OCI-LY1 (cell line): Measurements from ENCODE around the gene NSMCE4A.
"Not testable (repeated sequence)": the region's sequence is repeated elsewhere in the genome, so short reads cannot be mapped to it uniquely, and the experiment has no call there.

ENCODE experiments used
- H2AFZ ChIP-seq: fragments of 200-600 bp; sonication (generic), shearing (Covaris generic); 2 replicates; pipeline ENCODE4 v1.6.0; 2014; ENCODE audit warnings: antibody characterized with exemption, mild to moderate bottlenecking, low read length
- H3F3A ChIP-seq: fragments of 200-600 bp; sonication (generic), shearing (Covaris generic); 2 replicates; pipeline ENCODE4 v1.6.0; 2014; ENCODE audit warnings: mild to moderate bottlenecking, antibody characterized with exemption, low read length, moderate library complexity; ENCODE audit not compliant: insufficient read depth
- H3K27ac ChIP-seq: fragments of 200-600 bp; sonication (generic); 2 replicates; pipeline ENCODE4 v1.5.1; 2014; ENCODE audit warnings: low read length, mixed run types, mild to moderate bottlenecking, low read depth; ENCODE audit not compliant: poor library complexity, severe bottlenecking
- H3K27me3 ChIP-seq: fragments of 200-600 bp; sonication (generic); 2 replicates; pipeline ENCODE4 v1.6.0; 2014; ENCODE audit warnings: antibody characterized with exemption, mild to moderate bottlenecking, low read length, moderate library complexity; ENCODE audit not compliant: insufficient read depth
- H3K36me3 ChIP-seq: fragments of 200-600 bp; sonication (generic); 2 replicates; pipeline ENCODE4 v1.6.1; 2014; ENCODE audit warnings: mild to moderate bottlenecking, antibody characterized with exemption, low read length, moderate library complexity, mixed read lengths; ENCODE audit not compliant: insufficient read depth
- H3K4me1 ChIP-seq: fragments of 200-600 bp; sonication (generic); 2 replicates; pipeline ENCODE4 v1.5.1; 2014; ENCODE audit warnings: mild to moderate bottlenecking, low read length, moderate library complexity; ENCODE audit not compliant: insufficient read depth, severe bottlenecking
- H3K4me2 ChIP-seq: fragments of 200-600 bp; sonication (generic), shearing (Covaris generic); 2 replicates; pipeline ENCODE4 v1.6.1; 2014; ENCODE audit warnings: low read length
- H3K4me3 ChIP-seq: fragments of 200-600 bp; sonication (generic); 2 replicates; pipeline ENCODE4 v1.5.1; 2014; ENCODE audit warnings: low read length, low read depth, mild to moderate bottlenecking, mixed read lengths; ENCODE audit not compliant: poor library complexity, severe bottlenecking
- H3K79me2 ChIP-seq: fragments of 200-600 bp; shearing (Covaris generic); 2 replicates; pipeline ENCODE4 v1.6.1; 2016; ENCODE audit warnings: mixed run types, low read length, mixed read lengths; ENCODE audit not compliant: insufficient read depth
- H3K9ac ChIP-seq: fragments of 200-600 bp; sonication (generic), shearing (Covaris generic); 2 replicates; pipeline ENCODE4 v1.6.1; 2014; ENCODE audit warnings: mild to moderate bottlenecking, low read length, mixed read lengths
- H3K9me2 ChIP-seq: fragments of 200-600 bp; sonication (generic), shearing (Covaris generic); 2 replicates; pipeline ENCODE4 v1.6.1; 2014; ENCODE audit warnings: low read depth, mild to moderate bottlenecking, low read length, mixed read lengths
- H3K9me3 ChIP-seq: fragments of 200-600 bp; shearing (Covaris generic); 2 replicates; pipeline ENCODE4 v1.6.1; 2014; ENCODE audit warnings: low read length, mixed read lengths
- H4K20me1 ChIP-seq: fragments of 200-600 bp; sonication (generic), shearing (Covaris generic); 2 replicates; pipeline ENCODE4 v1.6.0; 2016; ENCODE audit warnings: mild to moderate bottlenecking, low read length; ENCODE audit not compliant: insufficient read depth
- EZH2 ChIP-seq: fragments of 200-600 bp; sonication (generic), shearing (Covaris generic); IDR thresholded peaks from 2 replicates; pipeline ENCODE4 v1.8.0; 2017; ENCODE audit warnings: borderline replicate concordance, mixed run types, mild to moderate bottlenecking, antibody characterized with exemption, low read length, moderate library complexity, mixed read lengths
- TF ChIP-seq, protein P1 (sequence below): fragments of 200-600 bp; sonication (generic), shearing (Covaris generic); IDR thresholded peaks from 2 replicates; pipeline ENCODE4 v1.5.1; 2017; ENCODE audit warnings: mild to moderate bottlenecking, antibody characterized with exemption, low read length, moderate library complexity, mixed read lengths

NSMCE4A gene

GRCh38 chr10:121919666-121920065 lies 55.4 kb downstream of the NSMCE4A start:
- Histone ChIP-seq H3K27me3 (no peaks in the 10 kb centered on the region), H3K4me1 (peaks cover 38% of the 10 kb centered on the region), H3K9ac (no peak overlapping the region), H3K79me2 (peaks cover 8% of the 10 kb centered on the region; the same call in 1 of the 2 replicates), H3K4me2 (peak overlapping the region; percentile 19; the same call in 1 of the 2 replicates), H3K36me3 (peaks cover 70% of the 10 kb centered on the region), H3K9me3 (no peaks in the 10 kb centered on the region), H3K27ac (peak overlapping the region; percentile 87), H3K4me3 (no peak overlapping the region), H3F3A (no peaks in the 10 kb centered on the region), H2AFZ (no peak overlapping the region), H3K9me2 (no peaks in the 10 kb centered on the region), H4K20me1 (no peaks in the 10 kb centered on the region)
- TF ChIP-seq, protein P1, sequence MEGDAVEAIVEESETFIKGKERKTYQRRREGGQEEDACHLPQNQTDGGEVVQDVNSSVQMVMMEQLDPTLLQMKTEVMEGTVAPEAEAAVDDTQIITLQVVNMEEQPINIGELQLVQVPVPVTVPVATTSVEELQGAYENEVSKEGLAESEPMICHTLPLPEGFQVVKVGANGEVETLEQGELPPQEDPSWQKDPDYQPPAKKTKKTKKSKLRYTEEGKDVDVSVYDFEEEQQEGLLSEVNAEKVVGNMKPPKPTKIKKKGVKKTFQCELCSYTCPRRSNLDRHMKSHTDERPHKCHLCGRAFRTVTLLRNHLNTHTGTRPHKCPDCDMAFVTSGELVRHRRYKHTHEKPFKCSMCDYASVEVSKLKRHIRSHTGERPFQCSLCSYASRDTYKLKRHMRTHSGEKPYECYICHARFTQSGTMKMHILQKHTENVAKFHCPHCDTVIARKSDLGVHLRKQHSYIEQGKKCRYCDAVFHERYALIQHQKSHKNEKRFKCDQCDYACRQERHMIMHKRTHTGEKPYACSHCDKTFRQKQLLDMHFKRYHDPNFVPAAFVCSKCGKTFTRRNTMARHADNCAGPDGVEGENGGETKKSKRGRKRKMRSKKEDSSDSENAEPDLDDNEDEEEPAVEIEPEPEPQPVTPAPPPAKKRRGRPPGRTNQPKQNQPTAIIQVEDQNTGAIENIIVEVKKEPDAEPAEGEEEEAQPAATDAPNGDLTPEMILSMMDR, result no peak
- no peak for TF ChIP-seq EZH2

DNA sequence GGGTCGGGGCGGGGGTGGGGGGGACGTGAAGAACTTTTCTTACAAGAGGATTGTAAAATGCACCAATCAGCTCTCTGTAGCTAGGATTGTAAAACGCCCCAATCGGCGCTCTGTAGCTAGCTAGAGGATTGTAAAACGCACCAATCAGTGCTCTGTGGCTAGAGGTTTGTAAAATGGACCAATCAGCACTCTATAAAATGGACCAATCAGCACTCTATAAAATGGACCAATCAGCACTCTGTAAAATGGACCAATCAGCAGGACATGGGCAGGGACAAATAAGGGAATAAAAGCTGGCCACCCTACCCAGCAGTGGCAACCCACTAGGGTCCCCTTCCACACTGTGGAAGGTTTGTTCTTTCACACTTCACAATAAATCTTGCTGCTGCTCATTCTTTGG lies 56.2 kb downstream of the NSMCE4A start:
- not testable (repeated sequence) for H2AFZ ChIP-seq, H3K4me2 ChIP-seq, H3K9me3 ChIP-seq, H3K9me2 ChIP-seq, H3K27me3 ChIP-seq, H3K9ac ChIP-seq, H3F3A ChIP-seq, H3K4me3 ChIP-seq, H4K20me1 ChIP-seq, H3K79me2 ChIP-seq
- Histone ChIP-seq H3K4me1 (peaks cover 35% of the 10 kb centered on the region), H3K36me3 (peaks cover 74% of the 10 kb centered on the region), H3K27ac (peak overlapping the region; percentile 87)

- Histone ChIP-seq H3K36me3 (peaks cover 72% of the 10 kb centered on the region), H3K9ac (no peak overlapping the region)
- no peak for TF ChIP-seq EZH2
- TF ChIP-seq, protein P1, result no peak
Observed at GRCh38 chr10:121914661-121915060, 60.4 kb downstream of the NSMCE4A start.

GRCh38 chr10:121911421-121911697 lies 63.7 kb downstream of the NSMCE4A start:
- Histone ChIP-seq H3K27me3 (no peaks in the 10 kb centered on the region), H3K9ac (no peak overlapping the region), H3K4me3 (no peak overlapping the region), H3K9me2 (no peaks in the 10 kb centered on the region), H2AFZ (no peak overlapping the region), H3K9me3 (no peaks in the 10 kb centered on the region), H3K27ac (no peak overlapping the region), H4K20me1 (no peaks in the 10 kb centered on the region), H3K4me2 (no peak overlapping the region), H3F3A (no peaks in the 10 kb centered on the region), H3K4me1 (peaks cover 5% of the 10 kb centered on the region), H3K36me3 (peaks cover 56% of the 10 kb centered on the region), H3K79me2 (peaks cover 3% of the 10 kb centered on the region; the same call in 1 of the 2 replicates)
- TF ChIP-seq, protein P1, result no peak
- no peak for TF ChIP-seq EZH2

More at GRCh38 chr10:121914661-121915060, 60.4 kb downstream of the NSMCE4A start:
- Histone ChIP-seq H3K4me3 (no peak overlapping the region), H3F3A (no peaks in the 10 kb centered on the region), H3K27me3 (no peaks in the 10 kb centered on the region), H3K79me2 (peaks cover 3% of the 10 kb centered on the region; the same call in 1 of the 2 replicates), H3K27ac (no peak overlapping the region), H2AFZ (no peak overlapping the region), H4K20me1 (no peaks in the 10 kb centered on the region), H3K9me3 (no peaks in the 10 kb centered on the region), H3K4me1 (peaks cover 16% of the 10 kb centered on the region), H3K4me2 (no peak overlapping the region), H3K9me2 (no peaks in the 10 kb centered on the region)
